CD4-positive, alpha-beta T cell (primary cell): ENCODE results near the gene GDI1. TPM values are rescaled to one million over a fixed set of nuclear protein-coding genes. Genes with fewer than 3 reads are reported as not detected.

Source experiments
- ATAC-seq: fragments of 200-7000 bp; cut with Tn5 transposase; one replicate; pipeline ENCODE4 v1.10.0; 2022; ENCODE audit warnings: mild to moderate bottlenecking; ENCODE audit not compliant: poor library complexity
- CTCF ChIA-PET: fragments of 350-600 bp; sonication (Branson Sonifier 250); formaldehyde crosslinking; loops from one replicate; lab custom pipeline; 2021; ENCODE audit warnings: antibody characterized with exemption, inconsistent platforms; lab: Charles Lee
- POLR2A ChIA-PET: fragments of 350-600 bp; sonication (Branson Sonifier 250); formaldehyde crosslinking; loops from one replicate; lab custom pipeline; 2021; ENCODE audit warnings: antibody characterized with exemption, inconsistent platforms; lab: Charles Lee
- DNase-seq, 14 experiments: peaks; one replicate each; pipeline ENCODE4 v3.0.0-alpha.2; 2013 to 2020; ENCODE audit warnings: mixed read lengths in 2 of 14
- H3K27ac ChIP-seq, 2 donors: one replicate each; pipeline versions ENCODE4 v1.5.1 to v1.7.0; 2013; ENCODE audit warnings: low read length in 2 of 2, low read depth in 1 of 2, mild to moderate bottlenecking in 1 of 2
- H3K27me3 ChIP-seq, 2 experiments: 1 replicate in 1 of 2; 2 replicates in 1 of 2; pipeline versions ENCODE4 v1.6.1 to v1.7.0; 2013; ENCODE audit warnings: low read length in 2 of 2, control low read depth in 1 of 2, mild to moderate bottlenecking in 1 of 2, moderate library complexity in 1 of 2; ENCODE audit not compliant: insufficient read depth in 2 of 2, control insufficient read depth in 1 of 2
- H3K36me3 ChIP-seq: one replicate; pipeline ENCODE4 v1.6.1; 2013; ENCODE audit warnings: low read length, control low read depth; ENCODE audit not compliant: insufficient read depth
- H3K4me1 ChIP-seq: one replicate; pipeline ENCODE4 v1.6.1; 2013; ENCODE audit warnings: low read length, control low read depth; ENCODE audit not compliant: insufficient read depth
- H3K4me3 ChIP-seq: one replicate; pipeline ENCODE4 v1.5.1; 2013; ENCODE audit warnings: mild to moderate bottlenecking, low read length, moderate library complexity
- H3K9me3 ChIP-seq, 2 experiments: 1 replicate in 1 of 2; 2 replicates in 1 of 2; pipeline versions ENCODE4 v1.6.1 to v1.7.0; 2013; ENCODE audit warnings: low read length in 2 of 2, mild to moderate bottlenecking in 2 of 2, control low read depth in 1 of 2, moderate library complexity in 1 of 2; ENCODE audit not compliant: control insufficient read depth in 1 of 2, insufficient read depth in 1 of 2
- H3K27ac Mint-ChIP-seq: one replicate; pipeline ENCODE4 v1.8.0; 2020; ENCODE audit warnings: mixed read lengths
- H3K27me3 Mint-ChIP-seq: one replicate; pipeline ENCODE4 v1.8.0; 2021; ENCODE audit warnings: mixed read lengths
- H3K36me3 Mint-ChIP-seq: one replicate; pipeline ENCODE4 v1.8.0; 2021; ENCODE audit warnings: low read depth, mixed read lengths
- H3K4me1 Mint-ChIP-seq: one replicate; pipeline ENCODE4 v1.8.0; 2021; ENCODE audit warnings: low read depth, mixed read lengths
- H3K4me3 Mint-ChIP-seq: one replicate; pipeline ENCODE4 v1.8.0; 2020; ENCODE audit warnings: mild to moderate bottlenecking, mixed read lengths
- H3K9me3 Mint-ChIP-seq: one replicate; pipeline ENCODE4 v1.8.0; 2020; ENCODE audit warnings: mixed read lengths
- intact Hi-C, 2 experiments: fragments of 100-400 bp; cut with DNase I in 1 of 2; cut with micrococcal nuclease in 1 of 2; formaldehyde crosslinking; loops; one replicate each; pipeline versions ENCODE4 v1.15.1 to v1.9.0; 2023 to 2025; cut with DNase I, micrococcal nuclease
- total RNA-seq, 174 experiments: library from RNA in 2 of 174; stranded (reverse) in 2 of 174; gene quantifications; one replicate each; pipeline ENCODE4 v1.2.3 and lab custom pipeline; 2021 to 2026
- TF ChIP-seq, protein P1 (sequence below): fragments of 200-600 bp; IDR thresholded peaks from one replicate; pipeline ENCODE4 v1.8.0; 2022; ENCODE audit warnings: antibody characterized with exemption, mild to moderate bottlenecking

The GDI1 gene
- total RNA-seq, 2 experiments from 2014 or later: 144 to 145 TPM

DNA sequence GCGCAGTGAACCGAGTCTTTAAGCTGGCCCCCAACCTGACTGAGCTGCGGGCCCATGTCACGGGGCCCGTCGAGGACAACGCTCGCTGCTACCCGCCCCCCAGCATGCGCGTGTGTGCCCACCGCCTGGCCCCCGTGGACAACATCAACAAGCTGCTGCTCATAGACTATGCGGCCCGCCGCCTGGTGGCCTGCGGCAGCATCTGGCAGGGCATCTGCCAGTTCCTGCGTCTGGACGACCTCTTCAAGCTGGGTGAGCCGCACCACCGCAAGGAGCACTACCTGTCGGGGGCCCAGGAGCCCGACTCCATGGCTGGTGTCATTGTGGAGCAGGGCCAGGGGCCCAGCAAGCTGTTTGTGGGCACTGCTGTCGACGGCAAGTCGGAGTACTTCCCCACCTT is 23.4 kb downstream of the GDI1 start:
- DNase-seq: no peak
- CTCF ChIA-PET: interaction anchor here (0.6 kb wide), 1 partner anchor 36 kb away, joined by 3 read pairs; no protein-coding TSS in a partner anchor
- peak overlapping the region; percentile 36 for H3K27ac Mint-ChIP-seq

DNA sequence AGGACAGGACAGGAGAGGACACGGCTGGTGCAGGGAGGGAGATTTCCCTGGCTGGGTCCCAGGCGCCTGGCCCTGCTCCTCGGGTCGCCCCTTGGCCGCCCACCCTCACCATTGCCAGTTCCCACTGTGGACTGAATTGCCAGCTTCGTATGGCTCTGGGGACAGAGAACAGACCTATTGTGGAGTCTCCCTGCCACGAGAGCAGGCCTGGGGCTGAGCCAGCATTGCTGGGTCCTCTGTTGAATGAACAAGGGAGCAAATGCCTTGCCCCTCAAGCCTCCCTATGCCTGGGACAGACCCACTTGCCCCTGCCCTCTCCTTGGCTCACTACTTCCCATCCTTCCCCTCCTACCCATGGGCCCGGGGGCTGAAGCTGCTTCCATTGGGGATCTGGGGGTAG is 25.4 kb downstream of the GDI1 start:
- CTCF ChIA-PET: no interaction called here
- Histone ChIP-seq H3K27me3 (no peaks in the 10 kb centered on the region), H3K36me3 (peaks cover 48% of the 10 kb centered on the region), H3K27ac (no peak overlapping the region), H3K4me3 (no peak overlapping the region), H3K9me3 (no peaks in the 10 kb centered on the region), H3K4me1 (peaks cover 19% of the 10 kb centered on the region)
- ATAC-seq (no peak), DNase-seq (no peak)
- Mint-ChIP-seq H3K4me3 (no peak overlapping the region), H3K27me3 (no peaks in the 10 kb centered on the region), H3K27ac (no peak overlapping the region), H3K4me1 (peaks cover 7% of the 10 kb centered on the region), H3K36me3 (peaks cover 16% of the 10 kb centered on the region), H3K9me3 (no peaks in the 10 kb centered on the region)
- TF ChIP-seq, protein P1, sequence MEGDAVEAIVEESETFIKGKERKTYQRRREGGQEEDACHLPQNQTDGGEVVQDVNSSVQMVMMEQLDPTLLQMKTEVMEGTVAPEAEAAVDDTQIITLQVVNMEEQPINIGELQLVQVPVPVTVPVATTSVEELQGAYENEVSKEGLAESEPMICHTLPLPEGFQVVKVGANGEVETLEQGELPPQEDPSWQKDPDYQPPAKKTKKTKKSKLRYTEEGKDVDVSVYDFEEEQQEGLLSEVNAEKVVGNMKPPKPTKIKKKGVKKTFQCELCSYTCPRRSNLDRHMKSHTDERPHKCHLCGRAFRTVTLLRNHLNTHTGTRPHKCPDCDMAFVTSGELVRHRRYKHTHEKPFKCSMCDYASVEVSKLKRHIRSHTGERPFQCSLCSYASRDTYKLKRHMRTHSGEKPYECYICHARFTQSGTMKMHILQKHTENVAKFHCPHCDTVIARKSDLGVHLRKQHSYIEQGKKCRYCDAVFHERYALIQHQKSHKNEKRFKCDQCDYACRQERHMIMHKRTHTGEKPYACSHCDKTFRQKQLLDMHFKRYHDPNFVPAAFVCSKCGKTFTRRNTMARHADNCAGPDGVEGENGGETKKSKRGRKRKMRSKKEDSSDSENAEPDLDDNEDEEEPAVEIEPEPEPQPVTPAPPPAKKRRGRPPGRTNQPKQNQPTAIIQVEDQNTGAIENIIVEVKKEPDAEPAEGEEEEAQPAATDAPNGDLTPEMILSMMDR: no peak
- intact Hi-C loops: no loop called here
- POLR2A ChIA-PET: no interaction called here

More for the DNA sequence above, 23.4 kb downstream of the GDI1 start:
- peaks cover 11% of the 10 kb centered on the region for H3K4me1 Mint-ChIP-seq
- Histone ChIP-seq H3K4me1 (peaks cover 23% of the 10 kb centered on the region), H3K27ac (no peak overlapping the region), H3K27me3 (no peaks in the 10 kb centered on the region), H3K4me3 (no peak overlapping the region), H3K36me3 (peaks cover 32% of the 10 kb centered on the region), H3K9me3 (no peaks in the 10 kb centered on the region)
- H3K27me3 Mint-ChIP-seq: no peaks in the 10 kb centered on the region
- intact Hi-C loops: no loop called here
- TF ChIP-seq, protein P1: no peak
- H3K4me3 Mint-ChIP-seq: peak overlapping the region; percentile 72
- H3K36me3 Mint-ChIP-seq: peaks cover 19% of the 10 kb centered on the region
- no peaks in the 10 kb centered on the region for H3K9me3 Mint-ChIP-seq
- no peak for ATAC-seq
- POLR2A ChIA-PET: interaction anchor here (0.8 kb wide), 1 partner anchor 62 kb away, joined by 3 read pairs; the partner anchor contains the start of gene RPL10

DNA sequence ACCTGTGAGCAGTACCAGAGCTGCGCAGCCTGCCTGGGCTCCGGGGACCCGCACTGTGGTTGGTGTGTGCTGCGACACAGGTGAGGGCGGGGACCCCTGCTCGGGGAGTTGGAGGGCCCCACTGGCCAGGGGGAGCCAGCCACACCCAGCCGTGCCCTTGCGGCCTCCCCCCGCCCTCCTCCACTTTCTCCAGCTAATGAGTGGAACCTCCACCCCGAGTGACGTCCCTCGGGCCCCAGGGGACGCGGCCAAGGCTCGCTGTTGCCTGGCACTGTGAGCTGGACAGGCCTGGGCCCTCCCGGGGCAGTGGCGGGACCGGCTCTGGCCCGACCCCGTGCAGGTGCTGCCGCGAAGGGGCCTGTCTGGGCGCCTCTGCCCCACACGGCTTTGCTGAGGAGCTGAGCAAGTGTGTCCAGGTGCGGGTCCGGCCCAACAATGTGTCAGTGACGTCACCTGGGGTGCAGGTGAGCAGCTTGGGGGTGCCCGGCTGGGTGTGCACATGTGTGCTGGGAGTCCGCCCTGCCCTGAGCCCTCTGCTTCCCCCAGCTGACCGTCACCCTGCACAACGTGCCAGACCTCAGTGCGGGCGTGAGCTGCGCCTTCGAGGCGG is 26.8 kb downstream of the GDI1 start:
- intact Hi-C loops: no loop called here
- H3K27ac Mint-ChIP-seq: no peak overlapping the region
- no peak overlapping the region for H3K4me3 Mint-ChIP-seq
- Histone ChIP-seq H3K27me3 (no peaks in the 10 kb centered on the region), H3K4me3 (no peak overlapping the region), H3K4me1 (peaks cover 15% of the 10 kb centered on the region), H3K9me3 (no peaks in the 10 kb centered on the region), H3K36me3 (peaks cover 59% of the 10 kb centered on the region), H3K27ac (no peak overlapping the region)
- POLR2A ChIA-PET: no interaction called here
- CTCF ChIA-PET: no interaction called here
- no peaks in the 10 kb centered on the region for H3K27me3 Mint-ChIP-seq
- TF ChIP-seq, protein P1: no peak
- DNase-seq: no peak
- no peak for ATAC-seq
- H3K36me3 Mint-ChIP-seq: peaks cover 17% of the 10 kb centered on the region
- peaks cover 6% of the 10 kb centered on the region for H3K4me1 Mint-ChIP-seq
- no peaks in the 10 kb centered on the region for H3K9me3 Mint-ChIP-seq
